Mesenteric fat pad (tissue), 1 donor: ENCODE data around the gene PARK7. TPM values are rescaled to one million over a fixed set of nuclear protein-coding genes. Genes with fewer than 3 reads are reported as not detected.

Experiments used
- total RNA-seq: library from RNA; stranded (reverse); fragmentation: NEBNext Ultra II Directional; extraction: Animal tissue kit (Norgen Biotek cat#: 25700); gene quantifications from one replicate; pipeline ENCODE4 v1.2.1, GENCODE V29; 2021
- donor health status: DM: yes; HTN: yes; CAD: no.

Gene PARK7
- total RNA-seq, 1 donor from 2014 or later = 295 TPM

Other genes starting within 250 kb of the PARK7 start
- gene VAMP3, start 190.4 kb upstream of the PARK7 start, total RNA-seq = 114 TPM
- 7.4 TPM for gene PER3, start 177.4 kb upstream of the PARK7 start, total RNA-seq
- not detected for gene UTS2, start 108.6 kb upstream of the PARK7 start, total RNA-seq
- not detected for gene TNFRSF9, start 20.9 kb upstream of the PARK7 start, total RNA-seq
- 100 TPM for gene ERRFI1, start 64.6 kb downstream of the PARK7 start, total RNA-seq